ENCODE data around the gene NR5A2. TPM values are rescaled to one million over a fixed set of nuclear protein-coding genes. Genes with fewer than 3 reads are reported as not detected.
"Not testable (repeated sequence)": the region's sequence is repeated elsewhere in the genome, so short reads cannot be mapped to it uniquely, and the experiment has no call there.

The NR5A2 gene
- total and polyA plus RNA-seq, 2 donors from 2014 or later, result 0.13 to 6.3 TPM

DNA sequence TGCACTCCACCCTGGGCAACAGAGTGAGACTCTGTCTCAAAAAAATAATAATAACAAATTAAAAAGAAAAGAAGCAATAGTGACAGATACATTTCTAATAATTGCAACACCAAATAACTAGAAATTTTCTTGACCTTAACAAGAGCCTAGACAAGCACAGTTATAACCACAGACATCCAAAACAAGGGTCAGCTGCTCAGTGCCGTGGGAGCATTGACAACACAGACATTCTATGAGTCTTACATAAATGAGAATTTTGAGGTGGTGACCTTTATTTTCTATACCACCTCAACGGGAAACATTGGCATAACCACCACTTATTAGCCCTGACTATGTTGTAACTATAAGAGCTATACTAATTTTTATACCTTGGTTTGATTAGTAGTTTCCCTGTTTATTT lies 156.1 kb downstream of the NR5A2 start:
- Histone ChIP-seq H3K9ac (ENCODE audit: low read length in 3 of 3) (no peak overlapping the region), H3K27me3 (ENCODE audit: control insufficient read depth, insufficient read depth, low read length) (no peaks in the 10 kb centered on the region), H3K36me3 (ENCODE audit: control insufficient read depth in 2 of 3, insufficient read depth in 3 of 3, low read length in 3 of 3) (no peaks in the 10 kb centered on the region), H3K4me1 (ENCODE audit: control insufficient read depth in 2 of 3, insufficient read depth in 2 of 3, low read depth in 1 of 3, low read length in 3 of 3) (no peaks in the 10 kb centered on the region), H3K9me3 (ENCODE audit: control insufficient read depth in 2 of 3, insufficient read depth in 1 of 3, low read length in 3 of 3) (no peaks in the 10 kb centered on the region), H3K4me3 (ENCODE audit: low read length in 3 of 3) (no peak overlapping the region), H3K27ac (ENCODE audit: low read depth in 2 of 2, low read length in 2 of 2) (no peak overlapping the region)
- intact Hi-C loops (cut with DNase I), result no loop called here
- no peak for FAIRE-seq
- TF ChIP-seq, protein P1, sequence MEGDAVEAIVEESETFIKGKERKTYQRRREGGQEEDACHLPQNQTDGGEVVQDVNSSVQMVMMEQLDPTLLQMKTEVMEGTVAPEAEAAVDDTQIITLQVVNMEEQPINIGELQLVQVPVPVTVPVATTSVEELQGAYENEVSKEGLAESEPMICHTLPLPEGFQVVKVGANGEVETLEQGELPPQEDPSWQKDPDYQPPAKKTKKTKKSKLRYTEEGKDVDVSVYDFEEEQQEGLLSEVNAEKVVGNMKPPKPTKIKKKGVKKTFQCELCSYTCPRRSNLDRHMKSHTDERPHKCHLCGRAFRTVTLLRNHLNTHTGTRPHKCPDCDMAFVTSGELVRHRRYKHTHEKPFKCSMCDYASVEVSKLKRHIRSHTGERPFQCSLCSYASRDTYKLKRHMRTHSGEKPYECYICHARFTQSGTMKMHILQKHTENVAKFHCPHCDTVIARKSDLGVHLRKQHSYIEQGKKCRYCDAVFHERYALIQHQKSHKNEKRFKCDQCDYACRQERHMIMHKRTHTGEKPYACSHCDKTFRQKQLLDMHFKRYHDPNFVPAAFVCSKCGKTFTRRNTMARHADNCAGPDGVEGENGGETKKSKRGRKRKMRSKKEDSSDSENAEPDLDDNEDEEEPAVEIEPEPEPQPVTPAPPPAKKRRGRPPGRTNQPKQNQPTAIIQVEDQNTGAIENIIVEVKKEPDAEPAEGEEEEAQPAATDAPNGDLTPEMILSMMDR (IDR thresholded peaks at IDR 0.05; ENCODE audit: borderline replicate concordance, extremely low read depth, insufficient read depth), result no peak
- DNase-seq, result no peak

DNA sequence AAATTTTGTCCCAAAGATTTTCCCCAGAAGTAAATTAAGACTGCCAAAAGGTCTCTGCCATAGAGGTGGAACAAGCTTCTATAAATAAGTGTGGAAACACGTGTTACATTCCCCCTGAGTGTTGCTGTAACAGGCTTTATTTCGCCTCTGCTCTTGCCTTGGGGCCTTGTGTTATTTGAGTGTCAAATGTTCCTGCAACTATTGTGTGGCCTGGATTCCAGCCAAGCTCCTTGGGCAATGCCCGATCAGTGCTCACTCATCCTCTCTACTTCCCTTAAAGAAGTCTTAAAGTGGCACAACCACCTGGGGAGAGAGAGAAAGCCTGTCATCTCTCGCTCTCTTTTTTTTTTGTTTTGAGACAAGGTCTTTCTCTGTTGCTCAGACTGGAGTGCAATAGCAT lies 156.7 kb downstream of the NR5A2 start:
- Histone ChIP-seq H3K9ac (ENCODE audit: low read length in 3 of 3) (no peak overlapping the region), H3K4me1 (ENCODE audit: control insufficient read depth in 2 of 3, insufficient read depth in 2 of 3, low read depth in 1 of 3, low read length in 3 of 3) (no peaks in the 10 kb centered on the region), H3K36me3 (ENCODE audit: control insufficient read depth in 2 of 3, insufficient read depth in 3 of 3, low read length in 3 of 3) (no peaks in the 10 kb centered on the region), H3K27ac (ENCODE audit: low read depth in 2 of 2, low read length in 2 of 2) (no peak overlapping the region), H3K9me3 (ENCODE audit: control insufficient read depth in 2 of 3, insufficient read depth in 1 of 3, low read length in 3 of 3) (no peaks in the 10 kb centered on the region), H3K4me3 (ENCODE audit: low read length in 3 of 3) (no peak overlapping the region), H3K27me3 (ENCODE audit: control insufficient read depth, insufficient read depth, low read length) (no peaks in the 10 kb centered on the region)
- peak in 4 of 5 donors; percentile 26 to 80 (median 60) for DNase-seq
- intact Hi-C loops (cut with DNase I), result no loop called here
- TF ChIP-seq, protein P1 (IDR thresholded peaks at IDR 0.05; ENCODE audit: borderline replicate concordance, extremely low read depth, insufficient read depth), result no peak
- FAIRE-seq, result no peak

DNA sequence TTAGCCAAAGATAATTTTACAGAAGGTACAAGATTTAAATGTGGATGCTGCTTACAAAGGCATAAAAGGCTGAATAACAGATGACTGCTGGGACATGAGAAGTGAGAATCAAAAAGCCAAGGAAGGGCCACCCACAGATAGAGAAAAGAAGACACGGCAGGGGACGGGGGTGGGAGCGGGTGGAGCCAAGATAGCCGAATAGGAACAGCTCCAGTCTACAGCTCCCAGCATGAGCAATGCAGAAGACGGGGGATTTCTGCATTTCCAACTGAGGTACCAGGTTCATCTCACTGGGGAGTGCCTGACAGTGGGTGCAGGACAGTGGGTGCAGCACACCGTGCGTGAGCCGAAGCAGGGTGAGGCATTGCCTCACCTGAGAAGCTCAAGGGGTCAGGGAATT lies 157.7 kb downstream of the NR5A2 start:
- H3K36me3 ChIP-seq (ENCODE audit: control insufficient read depth in 2 of 3, insufficient read depth in 3 of 3, low read length in 3 of 3); intact Hi-C loops (cut with DNase I); DNase-seq; H3K9me3 ChIP-seq (ENCODE audit: control insufficient read depth in 2 of 3, insufficient read depth in 1 of 3, low read length in 3 of 3); H3K27me3 ChIP-seq (ENCODE audit: control insufficient read depth, insufficient read depth, low read length); H3K27ac ChIP-seq (ENCODE audit: low read depth in 2 of 2, low read length in 2 of 2); H3K4me1 ChIP-seq (ENCODE audit: control insufficient read depth in 2 of 3, insufficient read depth in 2 of 3, low read depth in 1 of 3, low read length in 3 of 3); FAIRE-seq; H3K4me3 ChIP-seq (ENCODE audit: low read length in 3 of 3); H3K9ac ChIP-seq (ENCODE audit: low read length in 3 of 3): not testable (repeated sequence)

DNA sequence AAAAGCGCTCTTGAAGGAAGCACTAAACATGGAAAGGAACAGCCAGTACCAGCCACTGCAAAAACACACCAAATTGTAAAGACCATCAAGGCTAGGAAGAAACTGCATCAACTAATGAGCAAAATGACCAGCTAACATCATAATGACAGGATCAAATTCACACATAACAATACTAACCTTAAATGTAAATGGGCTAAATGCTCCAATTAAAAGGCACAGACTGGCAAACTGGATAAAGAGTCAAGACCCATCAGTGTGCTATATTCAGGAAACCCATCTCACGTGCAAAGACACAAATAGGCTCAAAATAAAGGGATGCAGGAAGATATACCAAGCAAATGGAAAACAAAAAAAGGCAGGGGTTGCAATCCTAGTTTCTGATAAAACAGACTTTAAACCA lies 159.8 kb downstream of the NR5A2 start:
- H3K27me3 ChIP-seq (ENCODE audit: control insufficient read depth, insufficient read depth, low read length); DNase-seq; H3K36me3 ChIP-seq (ENCODE audit: control insufficient read depth in 2 of 3, insufficient read depth in 3 of 3, low read length in 3 of 3); H3K9ac ChIP-seq (ENCODE audit: low read length in 3 of 3); intact Hi-C loops (cut with DNase I); H3K4me3 ChIP-seq (ENCODE audit: low read length in 3 of 3); FAIRE-seq; H3K4me1 ChIP-seq (ENCODE audit: control insufficient read depth in 2 of 3, insufficient read depth in 2 of 3, low read depth in 1 of 3, low read length in 3 of 3); H3K27ac ChIP-seq (ENCODE audit: low read depth in 2 of 2, low read length in 2 of 2); H3K9me3 ChIP-seq (ENCODE audit: control insufficient read depth in 2 of 3, insufficient read depth in 1 of 3, low read length in 3 of 3): not testable (repeated sequence)

DNA sequence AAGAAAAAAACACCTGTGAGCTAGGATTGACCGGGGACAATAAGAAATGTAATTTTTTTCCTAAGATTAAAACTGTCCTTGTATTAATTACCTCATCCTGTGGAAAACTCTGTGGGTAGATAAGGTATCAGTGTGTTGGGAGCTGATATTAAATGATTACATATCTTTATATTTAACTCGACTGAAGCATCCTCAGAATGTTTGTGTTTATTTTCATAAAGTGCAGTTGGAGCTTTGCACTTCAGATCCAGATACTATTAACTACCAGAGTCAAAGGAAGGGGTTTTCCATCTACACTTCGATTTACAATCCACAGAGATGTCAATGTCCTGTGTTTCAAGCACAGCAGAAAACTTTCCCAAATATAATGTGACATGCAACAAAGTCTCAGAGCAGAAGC lies 164.5 kb downstream of the NR5A2 start:
- TF ChIP-seq, protein P1 (IDR thresholded peaks at IDR 0.05; ENCODE audit: borderline replicate concordance, extremely low read depth, insufficient read depth), result no peak
- no peak overlapping the region for H3K9ac ChIP-seq (ENCODE audit: low read length in 3 of 3)
- H3K27me3 ChIP-seq (ENCODE audit: control insufficient read depth, insufficient read depth, low read length), result no peaks in the 10 kb centered on the region
- H3K9me3 ChIP-seq (ENCODE audit: control insufficient read depth in 2 of 3, insufficient read depth in 1 of 3, low read length in 3 of 3), result no peaks in the 10 kb centered on the region
- no peak overlapping the region for H3K27ac ChIP-seq (ENCODE audit: low read depth in 2 of 2, low read length in 2 of 2)
- DNase-seq (no peak), FAIRE-seq (no peak)
- intact Hi-C loops (cut with DNase I), result no loop called here
- no peak overlapping the region for H3K4me3 ChIP-seq (ENCODE audit: low read length in 3 of 3)
- H3K4me1 ChIP-seq (ENCODE audit: control insufficient read depth in 2 of 3, insufficient read depth in 2 of 3, low read depth in 1 of 3, low read length in 3 of 3), result no peaks in the 10 kb centered on the region
- no peaks in the 10 kb centered on the region for H3K36me3 ChIP-seq (ENCODE audit: control insufficient read depth in 2 of 3, insufficient read depth in 3 of 3, low read length in 3 of 3)
